ENCODE data around the gene FDPS.

FDPS gene

DNA sequence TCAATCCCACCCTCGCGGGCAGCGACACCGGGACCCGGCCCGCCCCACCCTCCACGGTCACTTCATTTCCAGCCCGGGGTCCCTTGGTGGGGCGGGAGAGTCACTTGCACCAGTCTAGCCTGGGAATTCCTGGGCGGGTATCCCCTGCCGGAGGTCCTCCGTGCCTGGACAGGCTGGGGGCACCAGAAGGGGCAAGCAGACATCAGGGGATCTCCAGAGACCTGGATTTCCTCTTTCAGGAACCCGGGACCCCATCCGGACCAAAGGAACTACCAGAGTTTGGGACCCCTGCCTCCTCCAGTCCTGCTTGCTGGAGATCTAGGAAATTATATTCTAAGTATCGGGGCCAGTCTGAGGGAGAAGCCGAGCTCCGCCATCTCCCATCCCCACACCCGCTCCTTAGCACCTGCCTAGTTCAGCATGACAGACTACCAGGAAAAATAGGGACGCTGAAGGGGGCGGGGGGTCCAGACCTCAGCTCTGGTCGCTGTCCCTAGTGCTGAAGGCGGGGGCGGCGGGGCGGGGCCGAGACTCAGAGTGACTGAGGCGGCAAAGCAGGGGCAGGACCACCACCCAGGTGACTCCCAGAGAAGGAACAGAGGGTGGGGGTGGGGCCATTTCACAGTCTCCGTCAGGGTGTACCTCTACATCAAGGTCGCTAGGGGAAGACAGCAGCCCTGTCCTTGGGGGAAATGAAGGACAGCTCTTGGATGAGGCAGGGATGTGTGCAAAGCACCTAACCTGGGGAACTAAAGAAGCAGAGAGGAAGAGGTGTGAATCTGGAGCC, 30.6 kb upstream of the FDPS start:
- TF ChIP-seq, protein P1, sequence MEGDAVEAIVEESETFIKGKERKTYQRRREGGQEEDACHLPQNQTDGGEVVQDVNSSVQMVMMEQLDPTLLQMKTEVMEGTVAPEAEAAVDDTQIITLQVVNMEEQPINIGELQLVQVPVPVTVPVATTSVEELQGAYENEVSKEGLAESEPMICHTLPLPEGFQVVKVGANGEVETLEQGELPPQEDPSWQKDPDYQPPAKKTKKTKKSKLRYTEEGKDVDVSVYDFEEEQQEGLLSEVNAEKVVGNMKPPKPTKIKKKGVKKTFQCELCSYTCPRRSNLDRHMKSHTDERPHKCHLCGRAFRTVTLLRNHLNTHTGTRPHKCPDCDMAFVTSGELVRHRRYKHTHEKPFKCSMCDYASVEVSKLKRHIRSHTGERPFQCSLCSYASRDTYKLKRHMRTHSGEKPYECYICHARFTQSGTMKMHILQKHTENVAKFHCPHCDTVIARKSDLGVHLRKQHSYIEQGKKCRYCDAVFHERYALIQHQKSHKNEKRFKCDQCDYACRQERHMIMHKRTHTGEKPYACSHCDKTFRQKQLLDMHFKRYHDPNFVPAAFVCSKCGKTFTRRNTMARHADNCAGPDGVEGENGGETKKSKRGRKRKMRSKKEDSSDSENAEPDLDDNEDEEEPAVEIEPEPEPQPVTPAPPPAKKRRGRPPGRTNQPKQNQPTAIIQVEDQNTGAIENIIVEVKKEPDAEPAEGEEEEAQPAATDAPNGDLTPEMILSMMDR (IDR thresholded peaks at IDR 0.05; ENCODE audit: insufficient read depth, low read depth, low read length, missing control alignments) = peak; percentile 59
- peak overlapping the region; percentile 65 for H3K4me3 ChIP-seq (ENCODE audit: low read length)
- DNase-seq (ENCODE audit: low read depth) = peak; percentile 59

GRCh38 chr1:155278689-155279160, 29.9 kb upstream of the FDPS start:
- no peak overlapping the region for H3K4me3 ChIP-seq (ENCODE audit: low read length)
- peak; percentile 47 for DNase-seq (ENCODE audit: low read depth)
- TF ChIP-seq, protein P1 (IDR thresholded peaks at IDR 0.05; ENCODE audit: insufficient read depth, low read depth, low read length, missing control alignments) = no peak

GRCh38 chr1:155279268-155279667, 29.4 kb upstream of the FDPS start:
- no peak overlapping the region for H3K4me3 ChIP-seq (ENCODE audit: low read length)
- TF ChIP-seq, protein P1 (IDR thresholded peaks at IDR 0.05; ENCODE audit: insufficient read depth, low read depth, low read length, missing control alignments) = no peak
- no peak for DNase-seq (ENCODE audit: low read depth)

DNA sequence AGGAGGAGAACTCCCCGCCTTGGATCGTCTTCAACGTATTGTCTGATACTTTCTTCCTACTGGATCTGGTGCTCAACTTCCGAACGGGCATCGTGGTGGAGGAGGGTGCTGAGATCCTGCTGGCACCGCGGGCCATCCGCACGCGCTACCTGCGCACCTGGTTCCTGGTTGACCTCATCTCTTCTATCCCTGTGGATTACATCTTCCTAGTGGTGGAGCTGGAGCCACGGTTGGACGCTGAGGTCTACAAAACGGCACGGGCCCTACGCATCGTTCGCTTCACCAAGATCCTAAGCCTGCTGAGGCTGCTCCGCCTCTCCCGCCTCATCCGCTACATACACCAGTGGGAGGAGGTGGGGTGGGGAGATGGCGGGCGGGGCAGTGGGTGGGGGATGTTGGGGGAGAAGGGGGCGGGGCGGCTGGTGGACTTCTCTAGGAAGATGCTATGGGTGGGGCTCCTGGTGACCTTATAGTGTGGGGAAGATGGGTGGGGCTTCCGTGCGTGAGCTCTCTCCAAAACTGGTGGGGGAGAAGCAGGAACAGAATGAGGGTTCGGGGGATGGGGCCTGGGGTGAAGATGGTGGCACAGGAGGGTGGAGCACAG, 26.1 kb upstream of the FDPS start:
- TF ChIP-seq, protein P1 (IDR thresholded peaks at IDR 0.05; ENCODE audit: insufficient read depth, low read depth, low read length, missing control alignments) = no peak
- DNase-seq (ENCODE audit: low read depth) = no peak
- H3K4me3 ChIP-seq (ENCODE audit: low read length) = no peak overlapping the region

DNA sequence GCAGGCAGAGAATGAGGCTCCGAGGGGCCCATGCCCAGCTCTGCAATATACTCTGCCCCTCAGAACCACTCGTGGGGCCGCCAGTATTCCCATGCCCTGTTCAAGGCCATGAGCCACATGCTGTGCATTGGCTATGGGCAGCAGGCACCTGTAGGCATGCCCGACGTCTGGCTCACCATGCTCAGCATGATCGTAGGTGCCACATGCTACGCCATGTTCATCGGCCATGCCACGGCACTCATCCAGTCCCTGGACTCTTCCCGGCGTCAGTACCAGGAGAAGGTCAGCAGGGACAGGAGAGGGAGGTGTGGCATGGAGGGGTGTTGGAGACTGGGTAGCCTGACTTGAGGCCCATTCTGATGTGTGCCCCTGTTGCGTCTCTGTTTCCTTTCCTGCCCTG, 24.2 kb upstream of the FDPS start:
- TF ChIP-seq, protein P1 (IDR thresholded peaks at IDR 0.05; ENCODE audit: insufficient read depth, low read depth, low read length, missing control alignments) = no peak
- no peak for DNase-seq (ENCODE audit: low read depth)
- H3K4me3 ChIP-seq (ENCODE audit: low read length) = no peak overlapping the region

- no peak overlapping the region for H3K4me3 ChIP-seq (ENCODE audit: low read length)
- TF ChIP-seq, protein P1 (IDR thresholded peaks at IDR 0.05; ENCODE audit: insufficient read depth, low read depth, low read length, missing control alignments) = no peak
- DNase-seq (ENCODE audit: low read depth) = no peak
Measured at GRCh38 chr1:155285063-155285462, 23.6 kb upstream of the FDPS start.
